ENCODE data around the gene CTSE.

- no peak for TF ChIP-seq POLR2A (IDR thresholded peaks at IDR 0.05)
- TF ChIP-seq, protein P1, sequence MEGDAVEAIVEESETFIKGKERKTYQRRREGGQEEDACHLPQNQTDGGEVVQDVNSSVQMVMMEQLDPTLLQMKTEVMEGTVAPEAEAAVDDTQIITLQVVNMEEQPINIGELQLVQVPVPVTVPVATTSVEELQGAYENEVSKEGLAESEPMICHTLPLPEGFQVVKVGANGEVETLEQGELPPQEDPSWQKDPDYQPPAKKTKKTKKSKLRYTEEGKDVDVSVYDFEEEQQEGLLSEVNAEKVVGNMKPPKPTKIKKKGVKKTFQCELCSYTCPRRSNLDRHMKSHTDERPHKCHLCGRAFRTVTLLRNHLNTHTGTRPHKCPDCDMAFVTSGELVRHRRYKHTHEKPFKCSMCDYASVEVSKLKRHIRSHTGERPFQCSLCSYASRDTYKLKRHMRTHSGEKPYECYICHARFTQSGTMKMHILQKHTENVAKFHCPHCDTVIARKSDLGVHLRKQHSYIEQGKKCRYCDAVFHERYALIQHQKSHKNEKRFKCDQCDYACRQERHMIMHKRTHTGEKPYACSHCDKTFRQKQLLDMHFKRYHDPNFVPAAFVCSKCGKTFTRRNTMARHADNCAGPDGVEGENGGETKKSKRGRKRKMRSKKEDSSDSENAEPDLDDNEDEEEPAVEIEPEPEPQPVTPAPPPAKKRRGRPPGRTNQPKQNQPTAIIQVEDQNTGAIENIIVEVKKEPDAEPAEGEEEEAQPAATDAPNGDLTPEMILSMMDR (IDR thresholded peaks at IDR 0.05), result no peak
Measured at GRCh38 chr1:206067486-206068227, 44.0 kb upstream of the CTSE start.

Measured in ovary (tissue), 3 donors.